Measurements from ENCODE around the gene ANKRD44.

The ANKRD44 gene

DNA sequence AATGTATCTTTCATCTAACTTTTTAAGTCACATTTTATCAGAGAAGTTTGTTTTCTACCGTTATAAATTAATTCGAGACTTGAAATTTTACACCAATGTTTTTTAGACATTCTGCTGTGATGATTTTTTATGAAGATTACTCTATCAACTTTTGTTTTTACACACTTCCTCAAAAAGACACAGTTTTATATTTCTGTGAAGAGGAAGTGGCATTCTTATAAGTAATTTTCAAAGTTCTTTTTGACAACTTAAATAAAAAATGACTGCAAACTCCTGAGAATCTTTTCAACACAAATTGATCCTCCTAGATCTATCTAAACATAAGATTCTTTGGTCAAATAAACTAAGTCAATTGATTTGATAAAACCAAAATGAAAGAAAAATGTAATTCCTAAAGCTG is 13.7 kb downstream of the ANKRD44 start:
- TF ChIP-seq FOXP2 (optimal IDR thresholded peaks at IDR 0.05; ENCODE audit: borderline replicate concordance, extremely low read depth, extremely low read length, insufficient read depth) (no peak), SIN3A (IDR thresholded peaks at IDR 0.05; ENCODE audit: borderline replicate concordance, insufficient read depth, low read length) (no peak), TAF1 (IDR thresholded peaks at IDR 0.05; ENCODE audit: borderline replicate concordance, insufficient read depth, low read length) (no peak), POLR2AphosphoS5 (IDR thresholded peaks at IDR 0.05; ENCODE audit: low read depth, low read length) (no peak)
- TF ChIP-seq, protein P1, sequence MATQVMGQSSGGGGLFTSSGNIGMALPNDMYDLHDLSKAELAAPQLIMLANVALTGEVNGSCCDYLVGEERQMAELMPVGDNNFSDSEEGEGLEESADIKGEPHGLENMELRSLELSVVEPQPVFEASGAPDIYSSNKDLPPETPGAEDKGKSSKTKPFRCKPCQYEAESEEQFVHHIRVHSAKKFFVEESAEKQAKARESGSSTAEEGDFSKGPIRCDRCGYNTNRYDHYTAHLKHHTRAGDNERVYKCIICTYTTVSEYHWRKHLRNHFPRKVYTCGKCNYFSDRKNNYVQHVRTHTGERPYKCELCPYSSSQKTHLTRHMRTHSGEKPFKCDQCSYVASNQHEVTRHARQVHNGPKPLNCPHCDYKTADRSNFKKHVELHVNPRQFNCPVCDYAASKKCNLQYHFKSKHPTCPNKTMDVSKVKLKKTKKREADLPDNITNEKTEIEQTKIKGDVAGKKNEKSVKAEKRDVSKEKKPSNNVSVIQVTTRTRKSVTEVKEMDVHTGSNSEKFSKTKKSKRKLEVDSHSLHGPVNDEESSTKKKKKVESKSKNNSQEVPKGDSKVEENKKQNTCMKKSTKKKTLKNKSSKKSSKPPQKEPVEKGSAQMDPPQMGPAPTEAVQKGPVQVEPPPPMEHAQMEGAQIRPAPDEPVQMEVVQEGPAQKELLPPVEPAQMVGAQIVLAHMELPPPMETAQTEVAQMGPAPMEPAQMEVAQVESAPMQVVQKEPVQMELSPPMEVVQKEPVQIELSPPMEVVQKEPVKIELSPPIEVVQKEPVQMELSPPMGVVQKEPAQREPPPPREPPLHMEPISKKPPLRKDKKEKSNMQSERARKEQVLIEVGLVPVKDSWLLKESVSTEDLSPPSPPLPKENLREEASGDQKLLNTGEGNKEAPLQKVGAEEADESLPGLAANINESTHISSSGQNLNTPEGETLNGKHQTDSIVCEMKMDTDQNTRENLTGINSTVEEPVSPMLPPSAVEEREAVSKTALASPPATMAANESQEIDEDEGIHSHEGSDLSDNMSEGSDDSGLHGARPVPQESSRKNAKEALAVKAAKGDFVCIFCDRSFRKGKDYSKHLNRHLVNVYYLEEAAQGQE (IDR thresholded peaks at IDR 0.05; ENCODE audit: insufficient read depth in 1 of 2, low read depth in 2 of 2, low read length in 2 of 2): no peak

DNA sequence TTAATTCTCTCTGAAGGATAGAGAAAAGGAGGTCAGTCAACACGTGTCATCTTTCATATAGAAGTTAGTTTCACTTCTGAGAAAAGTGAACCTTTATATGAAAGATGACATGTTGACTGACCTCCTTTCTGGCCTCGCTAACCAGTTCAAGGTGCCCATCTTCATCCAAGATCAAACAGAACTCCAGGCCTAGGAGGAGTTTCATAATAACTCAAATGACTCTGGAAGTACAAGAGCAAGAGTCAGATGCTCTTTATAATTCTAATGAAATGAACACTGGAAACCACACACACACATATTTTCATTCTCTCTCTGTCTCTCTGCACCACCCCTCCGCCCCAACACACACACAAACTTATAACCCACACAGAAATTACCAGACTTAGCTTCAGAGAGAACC is 16.3 kb downstream of the ANKRD44 start:
- no peak for TF ChIP-seq SIN3A (IDR thresholded peaks at IDR 0.05; ENCODE audit: borderline replicate concordance, insufficient read depth, low read length)
- TF ChIP-seq, protein P1 (IDR thresholded peaks at IDR 0.05; ENCODE audit: insufficient read depth in 1 of 2, low read depth in 2 of 2, low read length in 2 of 2): no peak
- no peak for TF ChIP-seq FOXP2 (optimal IDR thresholded peaks at IDR 0.05; ENCODE audit: borderline replicate concordance, extremely low read depth, extremely low read length, insufficient read depth)
- TF ChIP-seq TAF1 (IDR thresholded peaks at IDR 0.05; ENCODE audit: borderline replicate concordance, insufficient read depth, low read length): no peak
- TF ChIP-seq POLR2AphosphoS5 (IDR thresholded peaks at IDR 0.05; ENCODE audit: low read depth, low read length): no peak

DNA sequence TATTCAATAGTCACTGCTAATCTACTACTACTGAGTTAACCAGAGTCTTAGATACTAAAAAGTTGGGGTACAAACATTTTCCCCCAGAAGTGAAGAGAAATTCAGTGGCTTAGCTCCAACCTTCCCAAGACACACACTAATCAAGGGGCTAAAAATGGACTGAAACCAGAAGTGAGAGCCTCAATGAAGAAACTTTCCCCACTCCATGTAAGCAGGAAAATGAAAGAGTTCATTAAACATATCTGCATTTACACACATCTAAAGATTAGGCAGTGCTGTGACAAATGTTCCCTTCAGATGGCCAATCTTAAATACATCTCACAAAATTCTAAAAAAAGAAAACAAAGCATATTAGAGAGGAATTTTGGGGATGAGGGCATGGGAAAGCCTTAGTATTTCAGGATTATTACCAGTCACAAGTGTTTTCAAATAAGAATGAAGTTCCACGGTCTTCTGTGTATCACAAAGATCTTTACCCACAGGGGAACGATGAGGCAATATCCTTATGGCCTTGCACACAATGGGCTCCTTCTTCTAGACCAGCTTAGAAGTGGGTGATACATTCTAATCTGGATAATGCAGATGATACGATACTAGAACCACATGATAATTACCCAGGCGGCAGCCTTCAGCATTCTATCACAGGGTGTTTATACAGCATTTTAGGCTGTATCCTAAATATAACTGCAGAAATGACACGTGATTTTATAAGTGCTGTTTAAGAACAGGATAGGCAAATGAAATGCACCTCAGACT is 17.1 kb downstream of the ANKRD44 start:
- TF ChIP-seq, protein P1 (IDR thresholded peaks at IDR 0.05; ENCODE audit: insufficient read depth in 1 of 2, low read depth in 2 of 2, low read length in 2 of 2): no peak
- TF ChIP-seq SIN3A (IDR thresholded peaks at IDR 0.05; ENCODE audit: borderline replicate concordance, insufficient read depth, low read length) (no peak), TAF1 (IDR thresholded peaks at IDR 0.05; ENCODE audit: borderline replicate concordance, insufficient read depth, low read length) (no peak), POLR2AphosphoS5 (IDR thresholded peaks at IDR 0.05; ENCODE audit: low read depth, low read length) (no peak), FOXP2 (optimal IDR thresholded peaks at IDR 0.05; ENCODE audit: borderline replicate concordance, extremely low read depth, extremely low read length, insufficient read depth) (no peak)

DNA sequence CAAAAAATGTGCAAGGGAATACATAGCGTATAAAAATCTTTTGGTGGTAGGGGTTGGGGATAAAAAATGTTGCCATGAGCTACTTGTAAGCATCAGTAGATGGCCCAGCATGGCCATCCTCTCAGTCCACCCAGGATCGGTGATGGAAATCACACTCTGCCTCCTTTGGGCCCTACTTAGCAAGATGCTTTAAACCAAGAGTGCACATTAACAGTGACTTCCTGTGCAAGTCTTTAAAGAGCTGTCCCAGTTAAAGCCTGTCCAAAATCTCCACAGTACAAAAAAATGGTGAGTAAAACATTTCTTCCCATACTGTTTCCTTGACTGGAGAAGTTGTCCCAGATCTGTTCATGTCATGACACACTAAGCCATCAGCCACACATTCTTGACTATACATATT is 18.0 kb downstream of the ANKRD44 start:
- TF ChIP-seq FOXP2 (optimal IDR thresholded peaks at IDR 0.05; ENCODE audit: borderline replicate concordance, extremely low read depth, extremely low read length, insufficient read depth): no peak
- no peak for TF ChIP-seq SIN3A (IDR thresholded peaks at IDR 0.05; ENCODE audit: borderline replicate concordance, insufficient read depth, low read length)

DNA sequence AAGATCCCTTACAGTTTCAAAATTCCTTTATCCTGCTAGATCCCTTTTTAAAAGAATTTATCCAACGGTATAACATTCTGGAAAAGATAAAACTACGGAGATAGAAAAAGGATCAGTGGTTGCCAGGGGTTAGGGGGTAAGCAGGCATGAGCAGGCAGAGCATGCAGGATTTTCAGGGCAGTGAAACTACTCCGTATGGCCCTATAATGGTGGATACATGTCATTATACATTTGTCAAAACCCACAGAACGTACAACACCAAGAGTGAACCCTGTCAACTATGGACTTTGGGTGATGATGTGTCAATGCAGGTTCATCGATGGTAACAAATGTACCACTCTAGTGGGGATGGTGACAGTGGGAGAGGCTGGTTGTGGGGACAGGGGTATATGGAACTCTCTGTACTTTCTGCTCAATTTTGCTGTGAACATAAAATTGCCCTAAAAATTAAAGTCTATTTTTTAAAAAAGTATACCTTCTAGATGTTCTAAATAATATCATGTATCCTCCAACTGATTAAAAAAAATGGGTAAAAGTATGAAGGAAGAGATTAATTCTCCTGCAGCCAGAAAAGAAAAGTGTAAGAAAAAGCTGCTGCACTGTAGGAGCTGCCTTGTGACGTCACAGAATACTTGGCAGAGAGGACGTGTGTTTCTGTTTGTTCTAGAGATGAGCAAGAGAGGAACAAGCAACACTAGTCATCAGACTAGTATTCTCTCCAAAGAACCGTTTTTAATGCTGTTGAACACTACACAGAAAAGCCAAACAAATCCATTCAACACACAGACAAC is 23.6 kb downstream of the ANKRD44 start:
- TF ChIP-seq POLR2AphosphoS5 (IDR thresholded peaks at IDR 0.05; ENCODE audit: low read depth, low read length) (no peak), SIN3A (IDR thresholded peaks at IDR 0.05; ENCODE audit: borderline replicate concordance, insufficient read depth, low read length) (no peak), FOXP2 (optimal IDR thresholded peaks at IDR 0.05; ENCODE audit: borderline replicate concordance, extremely low read depth, extremely low read length, insufficient read depth) (no peak), TAF1 (IDR thresholded peaks at IDR 0.05; ENCODE audit: borderline replicate concordance, insufficient read depth, low read length) (no peak)
- TF ChIP-seq, protein P1 (IDR thresholded peaks at IDR 0.05; ENCODE audit: insufficient read depth in 1 of 2, low read depth in 2 of 2, low read length in 2 of 2): no peak

All from PFSK-1 (cell line).